A549 (cell line): ENCODE data around the gene KLHL22. TPM values are rescaled to one million over a fixed set of nuclear protein-coding genes. Genes with fewer than 3 reads are reported as not detected.
A peak's percentile ranks its signal among the peaks of the same experiment; 100 is the strongest.

Source experiments
- ATAC-seq, 2 experiments: fragments of 200-7000 bp in 1 of 2; fragments of >200 bp in 1 of 2; cut with Nextera tagmentation in 1 of 2; cut with Tn5 transposase in 1 of 2; 3 replicates each; pipeline versions ENCODE4 v1.8.0 to v1.9.1; 2018 to 2020; ENCODE audit warnings: mild to moderate bottlenecking in 1 of 2, moderate library complexity in 1 of 2
- CTCF ChIA-PET: fragments of 300-600 bp; sonication (Branson Sonifier 250); formaldehyde crosslinking; extraction: SDS; loops from one replicate; lab custom pipeline; 2021; ENCODE audit warnings: antibody characterized with exemption, inconsistent platforms; lab: Yijun Ruan, JAX
- POLR2A ChIA-PET: fragments of 350-600 bp; formaldehyde crosslinking; extraction: SDS; loops from one replicate; lab custom pipeline; 2021; ENCODE audit warnings: antibody characterized with exemption, inconsistent platforms; lab: Yijun Ruan, JAX
- DNase-seq, 2 experiments: peaks; one replicate each; pipeline versions ENCODE4 v3.0.0 to v3.0.0-alpha.2; 2011 to 2016; ENCODE audit warnings: low read depth in 1 of 2, low spot score in 1 of 2
- FAIRE-seq: peaks from 2 replicates; lab custom pipeline; 2011; peaks lifted over from hg19 to GRCh38; lab: Jason Lieb, UNC
- H3K27ac ChIP-seq, 2 experiments: fragments of >200 bp; sonication (Bioruptor Twin); formaldehyde crosslinking; 3 replicates each; pipeline ENCODE4 v1.5.1; 2016 to 2017
- H3K4me1 ChIP-seq: fragments of >200 bp; sonication (Bioruptor Twin); formaldehyde crosslinking; 3 replicates; pipeline ENCODE4 v1.6.1; 2016
- H3K4me2 ChIP-seq: fragments of >200 bp; sonication (Bioruptor Twin); formaldehyde crosslinking; 3 replicates; pipeline ENCODE4 v1.6.1; 2016
- H3K4me3 ChIP-seq: fragments of >200 bp; sonication (Bioruptor Twin); formaldehyde crosslinking; 3 replicates; pipeline ENCODE4 v1.5.1; 2016
- H3K9me3 ChIP-seq: fragments of >200 bp; sonication (Bioruptor Twin); formaldehyde crosslinking; 3 replicates; pipeline ENCODE4 v1.6.1; 2016
- ATOH8 ChIP-seq: fragments of 250-450 bp; sonication (Bioruptor Pico); IDR thresholded peaks from 2 replicates; pipeline ENCODE4 v1.5.0; 2020; ENCODE audit warnings: low read depth, mild to moderate bottlenecking, moderate library complexity
- CBX2 ChIP-seq: fragments of 200-600 bp; sonication (generic); IDR thresholded peaks from 2 replicates; pipeline ENCODE4 v1.6.1; 2016; ENCODE audit warnings: low read depth, mild to moderate bottlenecking, borderline replicate concordance
- CHD4 ChIP-seq: fragments of 200-600 bp; sonication (generic); IDR thresholded peaks from 2 replicates; pipeline ENCODE4 v1.6.1; 2016; ENCODE audit warnings: antibody characterized with exemption, mild to moderate bottlenecking, borderline replicate concordance
- EHMT2 ChIP-seq: fragments of 200-600 bp; sonication (generic); IDR thresholded peaks from 2 replicates; pipeline ENCODE4 v1.6.1; 2016; ENCODE audit warnings: antibody characterized with exemption, low read depth, mild to moderate bottlenecking, moderate library complexity
- FOSL2 ChIP-seq, 2 experiments: fragments of 450-650 bp in 1 of 2; fragments of >200 bp in 1 of 2; sonication (Bioruptor Twin) in 1 of 2; formaldehyde crosslinking; IDR thresholded peaks; 2 replicates each; pipeline versions ENCODE4 v1.5.0 to v1.6.1; 2016 to 2020; ENCODE audit warnings: mild to moderate bottlenecking in 1 of 2, moderate library complexity in 1 of 2
- HOXB13 ChIP-seq: fragments of 250-450 bp; sonication (Bioruptor Pico); IDR thresholded peaks from 2 replicates; pipeline ENCODE4 v1.5.0; 2020; ENCODE audit warnings: low read depth, mild to moderate bottlenecking, moderate library complexity
- JUN ChIP-seq, 2 experiments: fragments of >200 bp; sonication (Bioruptor Twin); formaldehyde crosslinking; IDR thresholded peaks; 2 replicates in 1 of 2; 3 replicates in 1 of 2; pipeline ENCODE4 v1.6.1; 2016 to 2017
- JUNB ChIP-seq: fragments of >200 bp; sonication (Bioruptor Twin); formaldehyde crosslinking; IDR thresholded peaks from 2 replicates; pipeline ENCODE4 v1.6.1; 2016
- MAFK ChIP-seq: fragments of 450-650 bp; IDR thresholded peaks from 2 replicates; pipeline ENCODE4 v1.6.1; 2014; ENCODE audit not compliant: partially characterized antibody
- PHF8 ChIP-seq: fragments of 200-600 bp; sonication (generic); IDR thresholded peaks from 2 replicates; pipeline ENCODE4 v1.6.1; 2016; ENCODE audit warnings: low read depth, mild to moderate bottlenecking, antibody characterized with exemption, moderate library complexity, borderline replicate concordance
- POLR2A ChIP-seq: IDR thresholded peaks from 2 replicates; pipeline ENCODE4 v1.6.1; 2012; ENCODE audit warnings: mild to moderate bottlenecking, low read length
- RAD21 ChIP-seq, 2 experiments: fragments of >200 bp in 1 of 2; sonication (Bioruptor Twin) in 1 of 2; formaldehyde crosslinking in 1 of 2; IDR thresholded peaks in 1 of 2; conservative IDR thresholded peaks in 1 of 2; 2 replicates in 1 of 2; 3 replicates in 1 of 2; pipeline ENCODE4 v1.6.1; 2012 to 2018; ENCODE audit warnings: inconsistent platforms in 1 of 2
- REST ChIP-seq: fragments of 200-600 bp; sonication (generic); IDR thresholded peaks from 2 replicates; pipeline ENCODE4 v1.6.1; 2016; ENCODE audit warnings: antibody characterized with exemption, mild to moderate bottlenecking, moderate library complexity
- SMC3 ChIP-seq: fragments of >200 bp; sonication (Bioruptor Twin); formaldehyde crosslinking; IDR thresholded peaks from 3 replicates; pipeline ENCODE4 v1.6.1; 2018; ENCODE audit warnings: inconsistent platforms
- WGBS: methylation state at CpG from one replicate; pipeline ENCODE4 v1.1.6; 2017; ENCODE audit errors: missing lambda C conversion rate; 5-methylcytosine and 5-hydroxymethylcytosine counted together
- polyA plus RNA-seq, 4 experiments: library from polyadenylated mRNA; depleted of rRNA in 3 of 4; stranded (reverse); fragments of >200 nt; fragmentation: RNase III in 1 of 4; extraction: RNeasy Plus Mini Kit Qiagen cat#74134 plus additional on column Dnase treatment in 1 of 4; gene quantifications; 2 replicates in 3 of 4; 3 replicates in 1 of 4; pipeline ENCODE4 v1.2.3, GENCODE V29; 2011 to 2017
- TF ChIP-seq, protein P1 (sequence below): fragments of 450-650 bp; IDR thresholded peaks from 2 replicates; pipeline ENCODE4 v1.6.1; 2014; ENCODE audit warnings: antibody characterized with exemption
- TF ChIP-seq, protein P2 (sequence below): IDR thresholded peaks from 2 replicates; pipeline ENCODE4 v1.6.1; 2012
- TF ChIP-seq, protein P3 (sequence below): fragments of >200 bp; sonication (Bioruptor Twin); formaldehyde crosslinking; IDR thresholded peaks from 3 replicates; pipeline ENCODE4 v1.6.1; 2016
- TF ChIP-seq, protein P4 (sequence below): fragments of 250-450 bp; sonication (Bioruptor Pico); IDR thresholded peaks from 2 replicates; pipeline ENCODE4 v1.5.0; 2021; ENCODE audit warnings: mild to moderate bottlenecking, moderate library complexity, borderline replicate concordance
- TF ChIP-seq, protein P5 (sequence below): fragments of 150-350 bp; IDR thresholded peaks from 2 replicates; pipeline ENCODE4 v1.6.1; 2014; ENCODE audit warnings: low read depth, mild to moderate bottlenecking, low read length

The KLHL22 gene
- polyA plus RNA-seq, 2 of the 4 experiments (the other 2 are of a cell fraction): 11.7 TPM

- ATAC-seq: no peak
- no peak for DNase-seq
- H3K27ac ChIP-seq: peak overlapping the region; percentile 91 to 92
- WGBS: no CpG with 5 or more reads among the region's 1 CpG
- H3K9me3 ChIP-seq: no peaks in the 10 kb centered on the region
- ChIA-PET POLR2A (interaction anchor here (0.6 to 3.2 kb wide), 5 partner anchors 11 to 38 kb away, joined by 3 to 20 read pairs (median 5); partner anchors contain the start of gene MED15), CTCF (interaction anchor here (0.6 to 1.9 kb wide), 9 partner anchors 10 to 132 kb away, joined by 3 to 14 read pairs (median 4); partner anchors contain the start of gene MED15)
- H3K4me1 ChIP-seq: peaks cover 63% of the 10 kb centered on the region
- no peak for FAIRE-seq
- no peak for TF ChIP-seq RAD21 (conservative IDR thresholded peaks at IDR 0.05 in 1 of 2, IDR thresholded peaks at IDR 0.05 in 1 of 2)
- peak; percentile 42 for TF ChIP-seq POLR2A
- no peak overlapping the region for H3K4me3 ChIP-seq
- peak overlapping the region; percentile 63 for H3K4me2 ChIP-seq
These were observed 35.5 kb upstream of the KLHL22 start for GRCh38 chr22:20531154-20531403.

- FAIRE-seq (no peak), ATAC-seq (peak; percentile 83), DNase-seq (peak; percentile 64 to 66)
- Histone ChIP-seq H3K27ac (peak overlapping the region; percentile 91 to 92), H3K4me2 (peak overlapping the region; percentile 63), H3K4me3 (no peak overlapping the region), H3K9me3 (no peaks in the 10 kb centered on the region), H3K4me1 (peaks cover 67% of the 10 kb centered on the region)
- POLR2A ChIA-PET: interaction anchor here (0.7 to 3.2 kb wide), 4 partner anchors 19 to 39 kb away, joined by 4 to 20 read pairs (median 4); partner anchors contain the start of genes KLHL22 and MED15
- WGBS: 8% methylated on average over 15 of the region's 15 CpGs
- TF ChIP-seq SMC3 (no peak), FOSL2 (IDR thresholded peaks at IDR 0.05) (no peak), FOSL2 (CRISPR knock-in tag; IDR thresholded peaks at IDR 0.05) (peak; percentile 69), JUN (IDR thresholded peaks at IDR 0.05) (peak in 1 of 2 experiments; percentile 5; a peak in 1 of 5 replicates), HOXB13 (CRISPR knock-in tag) (no peak)
- TF ChIP-seq, protein P1, sequence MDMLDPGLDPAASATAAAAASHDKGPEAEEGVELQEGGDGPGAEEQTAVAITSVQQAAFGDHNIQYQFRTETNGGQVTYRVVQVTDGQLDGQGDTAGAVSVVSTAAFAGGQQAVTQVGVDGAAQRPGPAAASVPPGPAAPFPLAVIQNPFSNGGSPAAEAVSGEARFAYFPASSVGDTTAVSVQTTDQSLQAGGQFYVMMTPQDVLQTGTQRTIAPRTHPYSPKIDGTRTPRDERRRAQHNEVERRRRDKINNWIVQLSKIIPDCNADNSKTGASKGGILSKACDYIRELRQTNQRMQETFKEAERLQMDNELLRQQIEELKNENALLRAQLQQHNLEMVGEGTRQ: peak; percentile 22; the same call in 1 of the 2 replicates
- TF ChIP-seq, protein P2, sequence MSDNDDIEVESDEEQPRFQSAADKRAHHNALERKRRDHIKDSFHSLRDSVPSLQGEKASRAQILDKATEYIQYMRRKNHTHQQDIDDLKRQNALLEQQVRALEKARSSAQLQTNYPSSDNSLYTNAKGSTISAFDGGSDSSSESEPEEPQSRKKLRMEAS: peak; percentile 48; the same call in 1 of the 2 replicates
- CTCF ChIA-PET: interaction anchor here (1.0 to 1.9 kb wide), 11 partner anchors 10 to 112 kb away, joined by 3 to 14 read pairs (median 4); partner anchors contain the start of gene MED15
These were observed 35.0 kb upstream of the KLHL22 start for GRCh38 chr22:20530368-20531153.

DNA sequence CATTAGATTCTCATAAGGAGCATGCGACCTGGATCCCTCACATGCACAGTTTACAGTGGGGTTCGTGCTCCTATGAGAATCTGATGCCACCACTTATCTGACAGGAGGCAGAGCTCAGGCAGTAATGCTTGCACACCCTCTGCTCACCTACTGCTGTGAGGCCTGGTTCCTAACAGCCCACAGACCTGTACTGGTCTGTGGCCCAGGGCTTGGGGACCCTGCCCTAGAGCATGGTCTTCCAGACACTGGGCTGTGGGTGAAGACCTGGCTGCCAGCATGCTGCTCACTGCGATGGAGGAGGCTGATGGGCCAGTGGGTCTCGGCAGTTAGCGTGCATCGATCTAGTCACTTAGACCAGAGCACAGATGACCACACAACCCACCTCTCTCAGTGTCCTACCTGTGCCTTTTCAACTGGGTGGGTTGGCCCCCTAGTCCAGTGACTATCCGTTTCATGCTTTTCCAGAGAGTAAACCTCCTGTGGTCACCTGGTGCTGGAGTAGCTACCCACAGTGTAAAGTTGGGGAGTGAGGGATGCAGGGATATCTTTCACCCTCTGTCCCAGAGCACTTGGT lies 32.9 kb upstream of the KLHL22 start:
- 95% methylated on average over 6 of the region's 7 CpGs for WGBS
- ATAC-seq (no peak), FAIRE-seq (no peak), DNase-seq (no peak)
- Histone ChIP-seq H3K27ac (peak overlapping the region in 1 of 2 experiments; percentile 92; a peak in 2 of 6 replicates), H3K4me3 (no peak overlapping the region), H3K4me2 (no peak overlapping the region), H3K4me1 (peaks cover 84% of the 10 kb centered on the region), H3K9me3 (no peaks in the 10 kb centered on the region)
- ChIA-PET POLR2A (no interaction called here), CTCF (interaction anchor here (0.9 to 3.7 kb wide), 4 partner anchors 10 to 33 kb away, joined by 3 to 9 read pairs (median 4); no protein-coding TSS in a partner anchor)
- TF ChIP-seq RAD21 (conservative IDR thresholded peaks at IDR 0.05 in 1 of 2, IDR thresholded peaks at IDR 0.05 in 1 of 2) (no peak), REST (no peak), EHMT2 (no peak), JUNB (no peak), MAFK (no peak), PHF8 (no peak), CHD4 (no peak), CBX2 (no peak), ATOH8 (no peak)
- TF ChIP-seq, protein P3, sequence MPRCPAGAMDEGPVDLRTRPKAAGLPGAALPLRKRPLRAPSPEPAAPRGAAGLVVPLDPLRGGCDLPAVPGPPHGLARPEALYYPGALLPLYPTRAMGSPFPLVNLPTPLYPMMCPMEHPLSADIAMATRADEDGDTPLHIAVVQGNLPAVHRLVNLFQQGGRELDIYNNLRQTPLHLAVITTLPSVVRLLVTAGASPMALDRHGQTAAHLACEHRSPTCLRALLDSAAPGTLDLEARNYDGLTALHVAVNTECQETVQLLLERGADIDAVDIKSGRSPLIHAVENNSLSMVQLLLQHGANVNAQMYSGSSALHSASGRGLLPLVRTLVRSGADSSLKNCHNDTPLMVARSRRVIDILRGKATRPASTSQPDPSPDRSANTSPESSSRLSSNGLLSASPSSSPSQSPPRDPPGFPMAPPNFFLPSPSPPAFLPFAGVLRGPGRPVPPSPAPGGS: no peak
- TF ChIP-seq, protein P4, sequence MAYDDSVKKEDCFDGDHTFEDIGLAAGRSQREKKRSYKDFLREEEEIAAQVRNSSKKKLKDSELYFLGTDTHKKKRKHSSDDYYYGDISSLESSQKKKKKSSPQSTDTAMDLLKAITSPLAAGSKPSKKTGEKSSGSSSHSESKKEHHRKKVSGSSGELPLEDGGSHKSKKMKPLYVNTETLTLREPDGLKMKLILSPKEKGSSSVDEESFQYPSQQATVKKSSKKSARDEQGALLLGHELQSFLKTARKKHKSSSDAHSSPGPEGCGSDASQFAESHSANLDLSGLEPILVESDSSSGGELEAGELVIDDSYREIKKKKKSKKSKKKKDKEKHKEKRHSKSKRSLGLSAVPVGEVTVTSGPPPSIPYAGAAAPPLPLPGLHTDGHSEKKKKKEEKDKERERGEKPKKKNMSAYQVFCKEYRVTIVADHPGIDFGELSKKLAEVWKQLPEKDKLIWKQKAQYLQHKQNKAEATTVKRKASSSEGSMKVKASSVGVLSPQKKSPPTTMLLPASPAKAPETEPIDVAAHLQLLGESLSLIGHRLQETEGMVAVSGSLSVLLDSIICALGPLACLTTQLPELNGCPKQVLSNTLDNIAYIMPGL (CRISPR knock-in tag): no peak
- TF ChIP-seq, protein P5, sequence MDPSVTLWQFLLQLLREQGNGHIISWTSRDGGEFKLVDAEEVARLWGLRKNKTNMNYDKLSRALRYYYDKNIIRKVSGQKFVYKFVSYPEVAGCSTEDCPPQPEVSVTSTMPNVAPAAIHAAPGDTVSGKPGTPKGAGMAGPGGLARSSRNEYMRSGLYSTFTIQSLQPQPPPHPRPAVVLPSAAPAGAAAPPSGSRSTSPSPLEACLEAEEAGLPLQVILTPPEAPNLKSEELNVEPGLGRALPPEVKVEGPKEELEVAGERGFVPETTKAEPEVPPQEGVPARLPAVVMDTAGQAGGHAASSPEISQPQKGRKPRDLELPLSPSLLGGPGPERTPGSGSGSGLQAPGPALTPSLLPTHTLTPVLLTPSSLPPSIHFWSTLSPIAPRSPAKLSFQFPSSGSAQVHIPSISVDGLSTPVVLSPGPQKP: no peak
